ENCODE results near the gene ZNF207.

GRCh38 chr17:32323811-32324491, 26.0 kb upstream of the ZNF207 start:
- no peak for TF ChIP-seq EZH2 (IDR thresholded peaks at IDR 0.05; ENCODE audit: borderline replicate concordance, low read length)
- TF ChIP-seq, protein P1, sequence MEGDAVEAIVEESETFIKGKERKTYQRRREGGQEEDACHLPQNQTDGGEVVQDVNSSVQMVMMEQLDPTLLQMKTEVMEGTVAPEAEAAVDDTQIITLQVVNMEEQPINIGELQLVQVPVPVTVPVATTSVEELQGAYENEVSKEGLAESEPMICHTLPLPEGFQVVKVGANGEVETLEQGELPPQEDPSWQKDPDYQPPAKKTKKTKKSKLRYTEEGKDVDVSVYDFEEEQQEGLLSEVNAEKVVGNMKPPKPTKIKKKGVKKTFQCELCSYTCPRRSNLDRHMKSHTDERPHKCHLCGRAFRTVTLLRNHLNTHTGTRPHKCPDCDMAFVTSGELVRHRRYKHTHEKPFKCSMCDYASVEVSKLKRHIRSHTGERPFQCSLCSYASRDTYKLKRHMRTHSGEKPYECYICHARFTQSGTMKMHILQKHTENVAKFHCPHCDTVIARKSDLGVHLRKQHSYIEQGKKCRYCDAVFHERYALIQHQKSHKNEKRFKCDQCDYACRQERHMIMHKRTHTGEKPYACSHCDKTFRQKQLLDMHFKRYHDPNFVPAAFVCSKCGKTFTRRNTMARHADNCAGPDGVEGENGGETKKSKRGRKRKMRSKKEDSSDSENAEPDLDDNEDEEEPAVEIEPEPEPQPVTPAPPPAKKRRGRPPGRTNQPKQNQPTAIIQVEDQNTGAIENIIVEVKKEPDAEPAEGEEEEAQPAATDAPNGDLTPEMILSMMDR (IDR thresholded peaks at IDR 0.05; ENCODE audit: low read length), result no peak
